ENCODE measurements around the gene CCDC188.

Gene CCDC188

GRCh38 chr22:20150381-20151275 is at the start of gene CCDC188:
Gene CCDC188, minus strand, starts transcription at chr22:20151055. Its CDS starts 69 bp downstream, at chr22:20150986.
- no peak for DNase-seq

GRCh38 chr22:20199906-20200305 is 49.1 kb upstream of the CCDC188 start:
- DNase-seq: no peak

DNA sequence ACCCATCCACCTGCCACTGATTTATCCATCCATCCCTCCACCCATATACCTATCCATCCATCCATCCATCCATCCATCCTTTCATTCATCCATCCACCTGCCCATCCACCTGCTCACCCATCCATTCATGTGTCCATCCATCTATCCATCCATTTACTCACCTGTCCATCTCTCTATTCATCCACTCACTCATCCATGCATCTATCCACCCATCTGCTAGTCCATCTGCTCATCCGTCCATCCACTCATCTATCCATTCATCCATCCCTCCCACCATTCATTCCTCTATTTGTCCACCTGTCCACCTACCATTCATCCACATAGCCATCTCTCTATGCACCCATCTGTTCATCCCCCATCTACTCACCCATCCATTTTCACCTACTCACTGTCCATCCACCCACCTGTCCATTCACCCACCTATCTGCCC is 48.6 kb upstream of the CCDC188 start:
- DNase-seq: no peak

DNA sequence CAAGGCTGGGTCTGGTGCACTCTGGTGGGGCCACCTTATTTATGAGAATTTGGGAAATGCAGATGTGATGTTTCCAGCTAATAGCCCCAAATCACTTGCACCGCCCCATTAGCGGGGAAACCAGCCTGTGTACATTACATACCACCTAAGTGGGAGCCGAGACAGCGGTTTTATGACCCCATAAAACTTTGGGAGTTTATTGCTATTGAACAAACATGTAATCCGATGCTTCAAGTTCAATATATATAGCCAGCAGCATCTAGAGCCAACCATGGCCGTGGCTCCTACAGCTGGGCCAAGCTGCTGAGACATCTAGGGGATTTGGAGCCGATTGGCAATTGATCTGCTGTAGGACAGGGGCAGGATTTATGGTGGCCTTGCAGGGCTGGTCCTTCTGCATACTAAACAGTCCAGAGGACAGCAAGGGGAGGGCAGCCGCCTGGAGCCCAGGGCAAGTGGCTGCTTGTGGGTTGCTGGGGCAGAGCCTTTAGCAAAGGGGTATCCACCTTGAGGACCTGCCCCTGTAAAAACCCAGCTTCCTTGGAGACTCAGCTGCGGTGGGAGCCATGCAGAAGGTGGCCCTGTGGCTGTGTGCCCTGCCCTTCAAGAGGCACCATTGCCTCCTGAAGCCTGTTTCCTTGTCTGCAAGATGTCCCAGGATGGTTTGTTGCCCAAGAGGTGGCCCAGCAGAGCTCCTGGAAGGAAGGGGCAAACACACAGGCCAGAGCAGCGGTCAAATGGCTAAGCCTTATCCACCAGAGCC is 47.9 kb upstream of the CCDC188 start:
- no peak for DNase-seq

DNA sequence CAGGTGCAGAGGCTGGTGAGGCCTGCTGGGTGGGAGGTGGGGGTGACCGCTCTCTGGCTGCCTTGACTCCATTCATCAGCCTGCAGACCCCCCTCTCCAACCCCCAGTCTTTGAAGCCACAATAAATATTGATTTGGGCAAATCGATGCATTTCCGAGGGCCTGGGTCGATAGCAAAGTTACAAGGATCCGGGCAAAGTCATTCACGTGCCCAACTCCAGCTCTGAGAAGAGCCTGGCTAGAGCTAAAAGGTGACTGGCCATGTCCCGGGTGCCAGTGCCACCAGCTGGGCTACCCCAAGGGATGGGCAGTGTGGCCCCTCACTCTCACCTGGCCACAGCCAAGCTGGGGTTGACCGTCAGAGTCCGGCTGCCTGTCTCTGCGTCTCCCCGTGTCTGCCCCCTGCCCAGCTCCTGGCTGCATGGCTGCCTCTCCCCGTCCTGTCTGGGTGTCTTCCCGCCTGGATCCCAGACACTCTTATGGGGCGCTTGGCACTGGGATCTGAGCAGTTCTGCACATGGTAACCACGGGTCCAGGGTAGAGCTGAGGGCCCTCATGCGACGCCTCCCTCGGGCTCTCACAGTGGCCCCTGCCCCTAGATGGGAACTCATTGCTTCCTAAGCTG is 46.7 kb upstream of the CCDC188 start:
- DNase-seq: no peak

- DNase-seq: no peak
Measured at GRCh38 chr22:20196094-20196842, 45.4 kb upstream of the CCDC188 start.

- DNase-seq: no peak
Measured at GRCh38 chr22:20194681-20195593, 44.1 kb upstream of the CCDC188 start.

- no peak for DNase-seq
Measured at GRCh38 chr22:20193761-20194494, 43.1 kb upstream of the CCDC188 start.

GRCh38 chr22:20192972-20193760 is 42.3 kb upstream of the CCDC188 start:
- no peak for DNase-seq

DNA sequence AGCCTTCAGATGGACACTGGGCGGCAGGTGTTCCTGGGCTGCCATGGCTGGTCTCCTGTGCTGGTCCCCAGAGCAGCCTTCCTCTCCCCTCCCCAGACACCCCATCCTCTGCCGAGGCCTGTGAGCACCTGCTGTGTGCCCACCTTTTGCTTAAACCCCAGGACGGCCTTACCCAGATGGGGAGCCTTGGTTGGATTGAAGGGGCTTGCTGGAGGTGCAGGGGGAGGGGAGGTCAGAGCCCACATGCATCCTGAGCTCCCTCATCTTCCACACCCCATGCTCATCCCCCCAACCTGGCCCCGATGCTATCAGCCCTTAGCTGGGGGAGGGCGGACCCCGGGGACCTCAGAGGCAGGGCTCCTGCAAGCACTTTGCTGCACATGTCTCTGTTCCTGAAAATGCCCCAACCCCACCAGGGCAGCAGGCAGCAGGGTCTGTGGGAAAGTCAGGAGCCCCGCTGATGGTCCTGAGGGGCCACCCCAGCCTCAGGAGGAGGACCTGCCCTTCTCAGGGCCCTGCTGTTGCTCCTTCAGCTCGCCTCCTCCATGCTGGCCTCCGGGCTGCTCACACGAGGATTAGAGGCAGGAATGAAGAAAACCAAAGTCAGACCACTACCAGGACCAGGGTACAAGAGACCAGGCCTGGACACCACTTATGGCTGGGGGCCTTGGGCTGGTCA is 41.6 kb upstream of the CCDC188 start:
- DNase-seq: no peak

DNA sequence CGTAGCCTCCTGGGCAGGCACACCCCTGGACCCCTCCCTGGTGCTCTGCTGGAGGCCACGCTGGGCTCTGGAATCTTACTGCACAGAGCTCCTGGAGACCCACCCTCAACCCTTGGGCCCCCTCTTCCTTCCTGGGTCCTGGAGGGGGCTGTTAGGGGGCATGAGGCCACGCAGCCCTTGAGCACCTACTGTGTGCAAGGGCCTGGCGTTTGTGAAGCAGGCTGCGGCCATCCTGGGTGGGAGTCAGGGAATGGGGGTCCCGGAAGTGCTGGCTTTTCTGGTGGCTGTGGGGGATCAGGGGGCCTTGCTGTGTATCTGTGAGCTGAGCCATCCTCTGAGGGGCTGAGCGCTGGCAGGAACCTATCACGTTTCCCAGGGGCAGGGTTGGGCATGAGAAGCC is 40.9 kb upstream of the CCDC188 start:
- DNase-seq: no peak

GRCh38 chr22:20191000-20191515 is 40.2 kb upstream of the CCDC188 start:
- no peak for DNase-seq

DNA sequence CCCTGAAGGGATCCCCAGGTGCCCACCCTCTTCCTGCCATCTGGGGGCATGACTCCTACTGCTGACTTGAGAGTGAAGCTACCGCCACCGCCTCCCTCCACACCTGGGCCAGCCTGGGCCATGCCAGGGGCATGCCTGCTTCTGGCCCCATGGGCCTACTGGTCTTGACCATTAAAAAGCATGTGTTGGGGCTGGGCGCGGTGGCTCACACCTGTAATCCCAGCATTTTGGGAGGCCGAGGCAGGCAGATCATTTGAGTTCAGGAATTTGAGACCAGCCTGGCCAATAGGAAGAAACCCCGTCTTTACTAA is 37.7 kb upstream of the CCDC188 start:
- no peak for DNase-seq

DNA sequence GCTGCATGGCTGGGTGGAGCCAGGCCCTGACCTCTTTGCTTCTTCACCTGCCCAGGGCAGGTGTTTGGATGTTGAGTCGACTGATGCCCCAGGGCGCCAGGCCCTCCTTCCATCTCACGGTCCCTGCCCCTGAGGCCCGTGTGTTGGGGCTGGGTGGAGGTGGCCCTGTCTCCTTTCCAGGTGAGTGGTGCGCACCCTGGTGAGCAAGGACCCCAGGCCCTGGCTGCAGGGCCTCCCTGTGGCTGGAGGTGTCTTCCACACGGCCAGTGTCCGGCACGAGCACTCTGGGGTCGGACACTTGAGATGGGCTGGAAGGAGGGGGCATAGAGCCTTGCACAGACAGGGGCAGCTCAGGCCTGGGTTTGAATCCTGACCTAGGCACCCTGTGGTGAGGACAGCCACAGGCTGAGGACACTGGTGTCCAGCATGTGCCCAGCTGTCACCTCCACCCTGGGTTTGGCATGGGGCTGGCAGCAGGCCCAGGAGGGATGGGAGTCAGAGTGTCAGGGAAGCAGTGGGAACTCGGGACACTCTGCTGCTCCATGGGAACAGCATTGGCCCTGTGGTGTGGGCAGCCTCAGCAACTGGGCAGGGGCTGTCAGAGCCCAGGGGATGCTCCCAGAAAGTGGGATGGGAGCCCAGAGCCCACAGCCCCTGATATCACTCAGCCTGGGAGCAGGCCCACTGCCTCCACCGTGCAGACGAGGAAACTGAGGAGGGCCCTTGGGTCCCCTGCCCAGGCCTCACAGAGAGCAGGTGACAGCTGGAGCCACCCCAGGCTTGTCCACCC is 37.1 kb upstream of the CCDC188 start:
- no peak for DNase-seq

DNA sequence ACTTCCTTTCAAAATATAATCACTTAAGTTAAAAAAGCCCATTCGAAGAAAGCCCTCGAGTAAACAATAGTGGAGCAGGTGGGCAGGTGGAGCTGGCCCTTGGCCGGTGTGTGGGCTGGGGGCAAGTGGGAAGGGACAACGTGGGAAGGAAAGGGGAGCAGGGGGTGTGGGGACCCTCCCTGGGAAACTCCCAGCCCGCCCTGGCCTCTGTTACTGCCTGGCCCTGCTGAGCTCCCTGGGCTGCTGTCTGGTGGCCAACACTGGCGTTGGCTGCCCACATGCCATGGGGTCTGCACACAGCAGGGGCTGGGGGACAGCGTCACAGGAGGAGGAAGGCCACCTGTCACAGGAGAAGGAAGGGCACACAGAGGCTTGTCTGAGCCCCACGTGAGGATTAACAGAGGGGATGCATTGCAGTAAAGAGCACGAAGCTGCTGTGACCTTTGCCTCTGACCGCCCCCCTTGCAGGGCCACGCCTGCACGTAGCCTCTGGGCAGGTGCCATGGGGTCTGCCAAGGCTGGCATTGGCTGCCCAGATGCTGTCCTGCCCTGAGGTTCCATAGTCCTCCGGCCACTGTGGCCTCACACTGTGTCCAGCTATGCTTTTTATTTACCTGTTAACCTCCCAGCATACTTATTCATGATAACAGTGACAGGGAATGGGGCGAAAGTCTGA is 36.2 kb upstream of the CCDC188 start:
- no peak for DNase-seq

DNA sequence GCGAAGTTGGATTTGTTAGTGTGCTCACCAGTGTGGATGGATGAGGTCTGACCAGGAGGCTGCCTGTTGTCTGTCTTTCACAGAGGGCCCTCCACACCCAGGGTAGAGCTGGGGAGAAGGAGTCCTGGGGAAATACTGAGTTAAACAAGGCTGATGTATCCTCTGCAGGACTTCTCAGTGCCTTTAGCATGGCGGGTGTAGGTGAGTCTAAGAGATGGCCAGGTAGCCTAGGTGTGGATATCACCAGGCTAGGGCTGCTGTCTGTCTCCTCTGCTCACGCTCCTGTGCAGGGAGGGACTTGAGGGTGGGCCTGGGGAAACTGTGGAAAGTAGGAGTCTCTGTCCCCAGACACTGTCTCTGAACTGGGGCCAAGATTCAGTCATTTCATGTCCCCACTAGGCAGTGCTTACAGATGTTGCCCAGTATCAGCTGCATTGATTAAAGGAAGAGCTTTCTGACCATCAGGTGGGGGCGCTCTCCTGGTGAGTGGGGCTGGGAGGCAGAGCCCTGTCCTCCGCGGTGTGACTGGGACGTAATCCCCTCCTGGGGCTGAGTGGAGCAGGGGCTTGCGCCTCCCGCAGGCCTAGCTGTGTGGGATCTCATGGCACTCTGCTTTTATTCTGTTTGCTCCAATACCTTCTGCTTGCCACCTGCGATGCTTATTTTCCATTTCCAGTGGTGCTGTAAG is 35.5 kb upstream of the CCDC188 start:
- DNase-seq: no peak

DNA sequence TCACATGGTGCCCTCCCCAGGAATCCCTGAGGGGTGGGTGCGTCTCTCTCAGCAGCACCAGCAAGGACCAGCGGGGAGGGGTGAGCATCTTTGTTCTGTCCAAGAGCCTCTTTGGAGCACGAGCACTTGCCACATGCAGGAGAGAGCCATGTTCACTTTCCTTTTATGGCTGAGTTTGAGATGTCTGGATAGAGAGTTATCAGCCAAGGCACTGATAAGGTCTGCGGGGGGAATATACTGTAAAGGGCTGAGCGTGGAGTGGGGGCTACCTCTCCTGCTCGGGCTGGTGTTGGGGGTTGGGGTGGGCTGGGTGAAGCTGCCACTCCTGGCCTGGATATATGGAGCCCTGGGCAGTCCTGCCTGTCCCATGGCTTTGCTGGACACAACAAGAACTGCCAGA is 34.9 kb upstream of the CCDC188 start:
- DNase-seq: no peak
